Measurements from ENCODE around the gene UMODL1. TPM values are rescaled to one million over a fixed set of nuclear protein-coding genes. Genes with fewer than 3 reads are reported as not detected.
A peak's percentile ranks its signal among the peaks of the same experiment; 100 is the strongest.

The UMODL1 gene
- total and polyA plus RNA-seq, 8 donors, result 0.02 to 0.06 TPM; not detected in 6

GRCh38 chr21:42066521-42066920, 4.6 kb upstream of the UMODL1 start:
- ATAC-seq (no peak), DNase-seq (no peak), FAIRE-seq (no peak)
- WGBS, 2 donors, result 81 to 83% methylated on average over 4 of the region's 4 CpGs
- Histone ChIP-seq H3K9me3 (no peaks in the 10 kb centered on the region), H3K4me3 (no peak overlapping the region), H3K27ac (no peak overlapping the region), H3K36me3 (no peaks in the 10 kb centered on the region), H3K4me1 (peaks cover 0 to 12% (median 0%) of the 10 kb centered on the region in 3 donors), H3K27me3 (no peaks in the 10 kb centered on the region)
- intact Hi-C loops (cut with DNase I), result no loop called here
- TF ChIP-seq CTCF (IDR thresholded peaks at IDR 0.05), result no peak

GRCh38 chr21:42067531-42068255, 3.4 kb upstream of the UMODL1 start:
- Histone ChIP-seq H3K27ac (no peak overlapping the region), H3K9me3 (no peaks in the 10 kb centered on the region), H3K36me3 (no peaks in the 10 kb centered on the region), H3K4me1 (peaks cover 0 to 12% (median 0%) of the 10 kb centered on the region in 3 donors), H3K4me3 (no peak overlapping the region), H3K27me3 (no peaks in the 10 kb centered on the region)
- DNase-seq (peak in 1 of 6 donors; percentile 43), ATAC-seq (no peak), FAIRE-seq (no peak)
- WGBS, 2 donors, result 62 to 69% methylated on average over 30 of the region's 30 CpGs
- TF ChIP-seq CTCF (IDR thresholded peaks at IDR 0.05), result no peak
- intact Hi-C loops (cut with DNase I), result no loop called here

- no peak for TF ChIP-seq CTCF (IDR thresholded peaks at IDR 0.05)
- Histone ChIP-seq H3K27ac (no peak overlapping the region), H3K36me3 (no peaks in the 10 kb centered on the region), H3K27me3 (no peaks in the 10 kb centered on the region), H3K4me3 (no peak overlapping the region), H3K4me1 (peaks cover 0 to 10% (median 0%) of the 10 kb centered on the region in 3 donors), H3K9me3 (no peaks in the 10 kb centered on the region)
- FAIRE-seq (no peak), ATAC-seq (no peak), DNase-seq (peak in 1 of 6 donors; percentile 39)
- WGBS, 2 donors, result 72 to 76% methylated on average over 6 of the region's 6 CpGs
- intact Hi-C loops (cut with DNase I), result no loop called here
Observed at GRCh38 chr21:42068256-42068545, 2.9 kb upstream of the UMODL1 start.

GRCh38 chr21:42068592-42068991, 2.5 kb upstream of the UMODL1 start:
- no peaks in the 10 kb centered on the region for H3K36me3 ChIP-seq
- FAIRE-seq (no peak), DNase-seq (peak in 1 of 6 donors; percentile 28), ATAC-seq (no peak)
- peaks cover 0 to 6% (median 0%) of the 10 kb centered on the region in 3 donors for H3K4me1 ChIP-seq
- 89 to 93% methylated on average over 5 of the region's 5 CpGs for WGBS, 2 donors
- intact Hi-C loops (cut with DNase I), result no loop called here
- no peak for TF ChIP-seq CTCF (IDR thresholded peaks at IDR 0.05)
- H3K9me3 ChIP-seq, result no peaks in the 10 kb centered on the region
- H3K4me3 ChIP-seq, result no peak overlapping the region
- H3K27ac ChIP-seq, result no peak overlapping the region
- H3K27me3 ChIP-seq, result no peaks in the 10 kb centered on the region

GRCh38 chr21:42069327-42069726, 1.8 kb upstream of the UMODL1 start:
- no peak overlapping the region for H3K27ac ChIP-seq
- no peak overlapping the region for H3K4me3 ChIP-seq
- ATAC-seq (no peak), FAIRE-seq (no peak), DNase-seq (no peak)
- H3K27me3 ChIP-seq, result no peaks in the 10 kb centered on the region
- intact Hi-C loops (cut with DNase I), result no loop called here
- H3K9me3 ChIP-seq, result no peaks in the 10 kb centered on the region
- no peak for TF ChIP-seq CTCF (IDR thresholded peaks at IDR 0.05)
- 58 to 66% methylated on average over 3 of the region's 3 CpGs for WGBS, 2 donors
- H3K4me1 ChIP-seq, result no peaks in the 10 kb centered on the region
- no peaks in the 10 kb centered on the region for H3K36me3 ChIP-seq

Data from pancreas (tissue), 10 donors.